NCI-H187 (cell line): ENCODE results near the gene COA8.

Source experiments
- DNase-seq, 2 experiments: peaks; one replicate each; lab custom pipeline; 2025; lab: John Stamatoyannopoulos, UW

Gene COA8

GRCh38 chr14:103549361-103550311 is 13.1 kb upstream of the COA8 start:
- no peak for DNase-seq

- no peak for DNase-seq
These were observed 12.1 kb upstream of the COA8 start for GRCh38 chr14:103550451-103551337.

- DNase-seq: no peak
These were observed 11.4 kb upstream of the COA8 start for GRCh38 chr14:103551338-103551762.

- no peak for DNase-seq
These were observed 10.5 kb upstream of the COA8 start for GRCh38 chr14:103552011-103552845.

GRCh38 chr14:103552846-103553210 is 9.9 kb upstream of the COA8 start:
- no peak for DNase-seq

- DNase-seq: no peak
These were observed 7.0 kb upstream of the COA8 start for GRCh38 chr14:103555559-103556337.

- no peak for DNase-seq
These were observed 5.6 kb upstream of the COA8 start for GRCh38 chr14:103556946-103557758.

GRCh38 chr14:103558071-103558882 is 4.5 kb upstream of the COA8 start:
- peak; percentile 69 to 88 for DNase-seq

- no peak for DNase-seq
These were observed 3.0 kb upstream of the COA8 start for GRCh38 chr14:103559766-103560165.

- DNase-seq: no peak
These were observed 2.1 kb upstream of the COA8 start for GRCh38 chr14:103560691-103561090.

GRCh38 chr14:103561381-103562178 is 1.2 kb upstream of the COA8 start:
- no peak for DNase-seq

- DNase-seq: no peak
These were observed 656 bp upstream of the COA8 start for GRCh38 chr14:103562179-103562428.

- DNase-seq: no peak
These were observed 463 bp downstream of the COA8 start for GRCh38 chr14:103563226-103563620.

GRCh38 chr14:103563844-103564505 is 1.2 kb downstream of the COA8 start:
- no peak for DNase-seq

GRCh38 chr14:103568952-103569351 is 6.2 kb downstream of the COA8 start:
- DNase-seq: no peak

- no peak for DNase-seq
These were observed 6.6 kb downstream of the COA8 start for GRCh38 chr14:103569408-103569807.

GRCh38 chr14:103574104-103574503 is 11.3 kb downstream of the COA8 start:
- no peak for DNase-seq

GRCh38 chr14:103574707-103575285 is 12.0 kb downstream of the COA8 start:
- DNase-seq: no peak
